MM.1S (cell line): ENCODE measurements around the gene NRXN3.

Source experiments
- DNase-seq: peaks from one replicate; pipeline ENCODE4 v3.0.0-alpha.2; 2015
- H2AFZ ChIP-seq: fragments of 300-600 bp; sonication (generic); 2 replicates; pipeline ENCODE4 v1.6.0; 2016; ENCODE audit warnings: antibody characterized with exemption, low read length
- H3F3A ChIP-seq: fragments of 300-600 bp; sonication (generic); 2 replicates; pipeline ENCODE4 v1.6.1; 2016; ENCODE audit warnings: mild to moderate bottlenecking, antibody characterized with exemption, low read length, moderate library complexity, mixed read lengths; ENCODE audit not compliant: insufficient read depth
- H3K27ac ChIP-seq: fragments of 300-600 bp; sonication (generic); 2 replicates; pipeline ENCODE4 v1.5.1; 2016; ENCODE audit warnings: mild to moderate bottlenecking, low read length
- H3K27me3 ChIP-seq: fragments of 300-600 bp; sonication (generic); replicated peaks from 2 replicates; pipeline ENCODE4 v1.6.0; 2016; ENCODE audit warnings: low read length; ENCODE audit not compliant: insufficient read depth
- H3K36me3 ChIP-seq: fragments of 300-600 bp; sonication (generic); replicated peaks from 2 replicates; pipeline ENCODE4 v1.6.1; 2016; ENCODE audit warnings: mild to moderate bottlenecking, low read length, mixed read lengths; ENCODE audit not compliant: insufficient read depth
- H3K4me1 ChIP-seq: fragments of 300-600 bp; sonication (generic); 2 replicates; pipeline ENCODE4 v1.6.1; 2016; ENCODE audit warnings: low read length, mixed read lengths
- H3K4me2 ChIP-seq: fragments of 300-600 bp; sonication (generic); 2 replicates; pipeline ENCODE4 v1.6.0; 2016; ENCODE audit warnings: low read depth, low read length
- H3K4me3 ChIP-seq: fragments of 300-600 bp; sonication (generic); 2 replicates; pipeline ENCODE4 v1.5.1; 2016; ENCODE audit warnings: low read length, mixed read lengths
- H3K79me2 ChIP-seq: fragments of 300-600 bp; sonication (generic); 2 replicates; pipeline ENCODE4 v1.6.1; 2016; ENCODE audit warnings: mixed run types, low read length, mixed read lengths
- H3K9ac ChIP-seq: fragments of 300-600 bp; sonication (generic); 2 replicates; pipeline ENCODE4 v1.6.1; 2016; ENCODE audit warnings: low read length, mixed read lengths
- H3K9me2 ChIP-seq: fragments of 300-600 bp; sonication (generic); replicated peaks from 2 replicates; pipeline ENCODE4 v1.6.1; 2016; ENCODE audit warnings: mild to moderate bottlenecking, low read length, mixed read lengths; ENCODE audit not compliant: insufficient read depth
- H3K9me3 ChIP-seq: fragments of 300-600 bp; sonication (generic); replicated peaks from 2 replicates; pipeline ENCODE4 v1.6.1; 2016; ENCODE audit warnings: mild to moderate bottlenecking, low read length, mixed read lengths; ENCODE audit not compliant: insufficient read depth
- H4K20me1 ChIP-seq: fragments of 300-600 bp; sonication (generic); 2 replicates; pipeline ENCODE4 v1.6.1; 2016; ENCODE audit warnings: mild to moderate bottlenecking, low read length, moderate library complexity, mixed read lengths; ENCODE audit not compliant: insufficient read depth
- CTCF ChIP-seq: fragments of 300-600 bp; sonication (generic); IDR thresholded peaks from 2 replicates; pipeline ENCODE4 v1.5.1; 2016; ENCODE audit warnings: antibody characterized with exemption, low read length, mixed read lengths
- EZH2 ChIP-seq: fragments of 300-600 bp; sonication (generic); optimal IDR thresholded peaks from 2 replicates; pipeline ENCODE3; 2017; ENCODE audit warnings: low read depth, mild to moderate bottlenecking, antibody characterized with exemption, low read length, mixed read lengths
- EZH2phosphoT487 ChIP-seq: fragments of 300-600 bp; sonication (generic); IDR thresholded peaks from 2 replicates; pipeline ENCODE4 v1.6.1; 2018; ENCODE audit warnings: antibody characterized with exemption, low read length

The NRXN3 gene

GRCh38 chr14:79822034-79822433 is 1651.9 kb downstream of the NRXN3 start:
- Histone ChIP-seq H2AFZ (no peak overlapping the region), H3K9me3 (no peaks in the 10 kb centered on the region), H3K4me1 (no peaks in the 10 kb centered on the region), H3K9ac (no peak overlapping the region), H4K20me1 (no peaks in the 10 kb centered on the region), H3K79me2 (no peaks in the 10 kb centered on the region), H3K36me3 (no peaks in the 10 kb centered on the region), H3F3A (no peaks in the 10 kb centered on the region), H3K9me2 (no peaks in the 10 kb centered on the region), H3K4me2 (no peak overlapping the region), H3K27me3 (no peaks in the 10 kb centered on the region), H3K4me3 (no peak overlapping the region), H3K27ac (no peak overlapping the region)
- TF ChIP-seq CTCF (no peak), EZH2phosphoT487 (no peak), EZH2 (no peak)
- DNase-seq: no peak

DNA sequence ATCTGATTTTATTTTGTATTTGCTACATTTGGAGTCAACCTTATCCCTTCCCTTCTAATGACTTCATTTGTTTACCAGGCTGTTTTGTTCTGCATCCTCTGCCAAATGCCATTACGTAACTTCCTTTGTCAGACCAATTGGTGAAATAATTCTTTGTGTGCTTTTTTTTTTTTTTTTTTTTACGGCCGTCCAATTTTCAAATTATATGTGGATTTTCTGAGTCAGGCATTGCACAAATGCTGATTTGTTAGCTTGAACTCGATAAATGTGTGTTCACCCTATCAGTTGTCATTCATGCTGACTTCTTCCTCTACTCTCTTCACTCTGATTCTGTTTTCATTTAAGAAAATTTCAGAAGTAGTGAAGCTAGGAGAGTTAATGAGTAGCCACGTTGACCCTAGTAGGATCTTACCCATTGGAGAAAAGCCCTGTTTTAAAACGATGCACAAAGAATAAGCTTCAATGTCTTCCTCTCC is 1654.9 kb downstream of the NRXN3 start:
- no peaks in the 10 kb centered on the region for H3K79me2 ChIP-seq
- H3K9me3 ChIP-seq: no peaks in the 10 kb centered on the region
- no peak overlapping the region for H3K4me3 ChIP-seq
- no peaks in the 10 kb centered on the region for H3K9me2 ChIP-seq
- no peak for DNase-seq
- TF ChIP-seq EZH2: no peak
- no peak for TF ChIP-seq EZH2phosphoT487
- TF ChIP-seq CTCF: no peak
- no peaks in the 10 kb centered on the region for H3K36me3 ChIP-seq
- no peaks in the 10 kb centered on the region for H3F3A ChIP-seq
- no peak overlapping the region for H3K27ac ChIP-seq
- no peak overlapping the region for H3K9ac ChIP-seq
- H4K20me1 ChIP-seq: no peaks in the 10 kb centered on the region
- no peaks in the 10 kb centered on the region for H3K4me1 ChIP-seq
- H2AFZ ChIP-seq: no peak overlapping the region
- H3K27me3 ChIP-seq: no peaks in the 10 kb centered on the region
- H3K4me2 ChIP-seq: no peak overlapping the region

DNA sequence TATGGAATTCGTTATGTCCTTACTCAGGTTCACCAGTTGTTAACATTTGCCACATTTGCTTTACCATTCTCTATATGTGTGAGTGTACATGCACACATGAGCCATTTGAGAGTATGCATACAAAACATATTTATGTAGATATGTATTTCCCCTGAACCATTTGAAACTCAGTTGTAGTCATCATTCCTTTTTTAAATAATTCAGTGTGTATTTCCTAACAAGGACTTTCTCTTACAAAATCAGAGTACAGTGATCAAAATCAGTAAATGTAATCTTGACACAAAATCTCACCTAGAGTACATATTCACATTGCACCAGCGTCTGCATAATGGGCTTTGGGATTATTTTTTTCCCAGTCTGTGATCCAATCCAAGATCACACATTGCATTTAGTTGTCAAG is 1656.2 kb downstream of the NRXN3 start:
- Histone ChIP-seq H3K9ac (no peak overlapping the region), H3K9me2 (no peaks in the 10 kb centered on the region), H4K20me1 (no peaks in the 10 kb centered on the region), H3K36me3 (no peaks in the 10 kb centered on the region), H3K79me2 (no peaks in the 10 kb centered on the region), H2AFZ (no peak overlapping the region), H3F3A (no peaks in the 10 kb centered on the region), H3K27me3 (no peaks in the 10 kb centered on the region), H3K27ac (no peak overlapping the region), H3K4me2 (no peak overlapping the region), H3K4me1 (no peaks in the 10 kb centered on the region), H3K9me3 (no peaks in the 10 kb centered on the region), H3K4me3 (no peak overlapping the region)
- TF ChIP-seq EZH2 (no peak), EZH2phosphoT487 (no peak), CTCF (no peak)
- no peak for DNase-seq
